Immature natural killer cell (primary cell): Measurements from ENCODE around the gene TSPAN18. TPM values are rescaled to one million over a fixed set of nuclear protein-coding genes. Genes with fewer than 3 reads are reported as not detected.

Experiments used
- DNase-seq, 3 donors: peaks; one replicate each; pipeline ENCODE4 v3.0.0; 2022; ENCODE audit warnings: mixed read lengths in 1 of 3
- H3K27ac Mint-ChIP-seq, 6 donors: one replicate each; pipeline ENCODE4 v1.8.0; 2020; ENCODE audit warnings: mixed read lengths in 6 of 6, mild to moderate bottlenecking in 5 of 6, inconsistent platforms in 4 of 6, moderate library complexity in 3 of 6
- H3K27me3 Mint-ChIP-seq, 3 donors: one replicate each; pipeline ENCODE4 v1.8.0; 2020 to 2021; ENCODE audit warnings: low read depth in 3 of 3, mild to moderate bottlenecking in 3 of 3, mixed read lengths in 3 of 3, moderate library complexity in 3 of 3, inconsistent platforms in 1 of 3
- H3K36me3 Mint-ChIP-seq, 3 donors: one replicate each; pipeline ENCODE4 v1.8.0; 2020; ENCODE audit warnings: mixed read lengths in 3 of 3, inconsistent platforms in 2 of 3, mild to moderate bottlenecking in 2 of 3
- H3K4me1 Mint-ChIP-seq, 2 donors: one replicate each; pipeline ENCODE4 v1.8.0; 2020; ENCODE audit warnings: inconsistent platforms in 2 of 2, mild to moderate bottlenecking in 2 of 2, mixed read lengths in 2 of 2, moderate library complexity in 1 of 2
- H3K4me3 Mint-ChIP-seq, 5 donors: one replicate each; pipeline ENCODE4 v1.8.0; 2020; ENCODE audit warnings: mild to moderate bottlenecking in 5 of 5, mixed read lengths in 5 of 5, inconsistent platforms in 3 of 5, moderate library complexity in 3 of 5
- H3K9me3 Mint-ChIP-seq, 6 donors: one replicate each; pipeline ENCODE4 v1.8.0; 2020; ENCODE audit warnings: mild to moderate bottlenecking in 6 of 6, mixed read lengths in 6 of 6, inconsistent platforms in 4 of 6, moderate library complexity in 3 of 6
- polyA plus RNA-seq, 3 donors: library from polyadenylated mRNA; unstranded; fragments of 300-500 nt; fragmentation: Illumina TruSeq; gene quantifications; one replicate each; pipeline ENCODE4 v1.2.3, GENCODE V29; 2021

The TSPAN18 gene
- polyA plus RNA-seq, 3 donors from 2014 or later, result 0.84 to 0.93 (median 0.86) TPM

DNA sequence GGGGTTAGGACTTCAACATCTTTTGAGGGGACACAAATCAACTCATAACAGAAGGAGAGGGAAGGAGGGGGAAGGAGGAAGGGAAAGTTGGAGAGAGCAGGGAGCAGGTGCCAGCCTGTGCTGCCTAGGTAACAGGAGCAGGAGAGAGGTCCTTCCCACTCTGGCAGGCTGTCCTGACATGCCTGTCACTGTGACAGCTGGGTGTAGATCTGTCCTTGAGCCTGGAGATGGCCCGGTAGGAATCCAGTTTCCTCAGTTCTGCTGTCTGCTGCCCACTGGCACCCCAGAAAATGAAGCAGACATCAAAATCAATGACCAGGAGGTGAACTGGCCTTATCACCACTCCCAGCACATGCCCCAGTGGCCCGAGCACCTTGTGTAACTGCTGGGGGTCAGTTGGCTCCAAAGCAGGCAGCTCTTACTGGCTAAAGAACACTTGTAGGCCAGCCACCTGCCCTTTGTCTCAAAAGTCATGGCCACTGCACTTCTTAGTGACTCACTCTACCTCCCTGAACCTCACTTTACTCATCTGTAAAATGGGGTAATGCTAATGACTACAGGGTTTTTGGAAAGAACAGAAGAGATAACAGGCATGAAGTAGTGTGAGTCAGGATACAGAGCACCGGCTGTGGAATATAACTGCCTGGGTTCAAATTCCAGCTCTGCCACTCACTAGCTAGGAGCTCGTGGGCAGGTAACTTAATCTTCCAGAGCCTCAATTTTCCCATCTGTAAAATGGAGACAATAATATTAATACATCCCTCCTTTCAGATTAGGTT, 8.0 kb upstream of the TSPAN18 start:
- no peaks in the 10 kb centered on the region for H3K4me1 Mint-ChIP-seq
- DNase-seq, result no peak
- H3K27me3 Mint-ChIP-seq, result peaks cover 5 to 18% (median 8%) of the 10 kb centered on the region in 3 donors
- H3K27ac Mint-ChIP-seq, result no peak overlapping the region
- no peak overlapping the region for H3K4me3 Mint-ChIP-seq
- no peaks in the 10 kb centered on the region for H3K36me3 Mint-ChIP-seq
- no peaks in the 10 kb centered on the region for H3K9me3 Mint-ChIP-seq

DNA sequence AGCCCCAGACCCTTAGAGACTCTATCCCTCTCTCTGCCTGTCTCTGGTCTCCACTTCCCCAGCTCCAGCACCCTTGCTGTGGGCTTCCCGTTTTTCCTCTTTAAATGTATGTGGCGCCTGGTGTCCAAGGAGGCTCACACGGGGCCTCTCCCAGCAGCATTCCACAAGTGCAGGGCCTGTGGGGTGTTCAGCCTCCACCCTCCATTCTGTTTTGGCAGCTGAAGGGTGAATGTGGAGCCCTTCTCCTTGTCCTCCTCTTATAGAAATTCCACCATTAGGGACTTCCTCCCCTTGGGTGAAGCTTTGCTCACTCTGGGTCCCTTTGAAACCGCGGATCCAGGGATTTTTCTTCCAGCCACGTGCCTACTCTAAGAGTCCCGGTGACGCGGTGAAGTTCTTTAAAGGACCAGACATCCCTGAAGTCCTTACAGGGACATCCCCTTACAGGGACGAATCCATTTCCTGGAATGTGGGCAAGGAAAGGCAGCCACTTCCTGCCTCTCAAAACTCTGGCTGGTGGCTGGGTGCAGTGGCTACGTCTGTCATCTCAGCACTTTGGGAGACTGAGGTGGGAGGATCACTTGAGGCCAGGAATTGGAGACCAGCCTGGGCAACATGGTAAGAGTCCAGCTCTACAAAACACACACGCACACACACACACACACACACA, 1.6 kb upstream of the TSPAN18 start:
- H3K9me3 Mint-ChIP-seq, result no peaks in the 10 kb centered on the region
- no peaks in the 10 kb centered on the region for H3K36me3 Mint-ChIP-seq
- no peak for DNase-seq
- H3K27ac Mint-ChIP-seq, result no peak overlapping the region
- peaks cover 5 to 28% (median 15%) of the 10 kb centered on the region in 3 donors for H3K27me3 Mint-ChIP-seq
- H3K4me3 Mint-ChIP-seq, result peak overlapping the region in 2 of 5 donors; percentile 63 to 73
- H3K4me1 Mint-ChIP-seq, result peaks cover 17 to 23% of the 10 kb centered on the region in 2 donors

DNA sequence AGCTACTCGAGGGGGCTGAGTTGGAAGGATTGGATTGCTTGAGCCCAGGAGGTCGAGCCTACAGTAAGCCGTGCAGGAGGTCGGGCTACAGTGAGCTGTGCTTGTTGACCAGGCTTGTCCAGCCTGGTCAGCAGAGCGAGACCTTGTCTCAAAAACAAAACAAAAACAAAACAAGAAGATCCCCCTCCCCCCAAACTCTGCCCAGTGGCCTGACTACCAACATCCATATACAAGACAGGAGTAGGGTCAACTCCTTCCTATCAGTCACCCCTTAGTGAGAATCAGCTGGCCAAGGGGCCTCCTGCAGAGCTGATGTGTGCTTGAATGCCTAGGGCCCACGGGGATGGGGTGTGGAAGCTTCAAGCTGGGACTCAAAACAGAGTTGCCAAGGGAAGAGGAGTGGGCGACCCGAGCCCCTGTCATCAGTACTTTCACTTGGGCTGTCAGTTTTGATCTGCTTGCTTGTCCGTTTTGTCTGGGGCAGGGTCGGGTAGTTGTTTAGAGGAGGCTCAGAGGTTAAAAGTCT, 942 bp upstream of the TSPAN18 start:
- peaks cover 5 to 28% (median 15%) of the 10 kb centered on the region in 3 donors for H3K27me3 Mint-ChIP-seq
- H3K4me3 Mint-ChIP-seq, result peak overlapping the region; percentile 63 to 81 (median 74)
- H3K36me3 Mint-ChIP-seq, result no peaks in the 10 kb centered on the region
- peak overlapping the region in 1 of 6 donors; percentile 5 for H3K27ac Mint-ChIP-seq
- H3K9me3 Mint-ChIP-seq, result no peaks in the 10 kb centered on the region
- DNase-seq, result no peak
- peaks cover 17 to 23% of the 10 kb centered on the region in 2 donors for H3K4me1 Mint-ChIP-seq

DNA sequence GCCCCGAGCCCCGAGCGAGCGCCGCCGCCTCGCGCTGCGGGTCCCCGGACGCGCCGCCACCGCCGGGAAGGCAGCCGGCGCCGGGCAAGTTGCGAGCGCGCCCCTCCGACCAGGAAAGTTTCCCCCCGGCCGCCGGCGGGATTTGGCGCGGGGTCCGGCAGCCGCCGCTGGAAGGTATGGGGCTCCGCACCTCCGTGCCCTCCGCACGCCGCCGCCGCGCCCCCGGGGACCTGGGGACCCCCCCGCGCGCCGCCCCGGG, 281 bp downstream of the TSPAN18 start:
- peaks cover 5 to 24% (median 16%) of the 10 kb centered on the region in 3 donors for H3K27me3 Mint-ChIP-seq
- no peak overlapping the region for H3K4me3 Mint-ChIP-seq
- no peaks in the 10 kb centered on the region for H3K36me3 Mint-ChIP-seq
- peaks cover 17 to 23% of the 10 kb centered on the region in 2 donors for H3K4me1 Mint-ChIP-seq
- H3K9me3 Mint-ChIP-seq, result no peaks in the 10 kb centered on the region
- DNase-seq, result no peak
- no peak overlapping the region for H3K27ac Mint-ChIP-seq

DNA sequence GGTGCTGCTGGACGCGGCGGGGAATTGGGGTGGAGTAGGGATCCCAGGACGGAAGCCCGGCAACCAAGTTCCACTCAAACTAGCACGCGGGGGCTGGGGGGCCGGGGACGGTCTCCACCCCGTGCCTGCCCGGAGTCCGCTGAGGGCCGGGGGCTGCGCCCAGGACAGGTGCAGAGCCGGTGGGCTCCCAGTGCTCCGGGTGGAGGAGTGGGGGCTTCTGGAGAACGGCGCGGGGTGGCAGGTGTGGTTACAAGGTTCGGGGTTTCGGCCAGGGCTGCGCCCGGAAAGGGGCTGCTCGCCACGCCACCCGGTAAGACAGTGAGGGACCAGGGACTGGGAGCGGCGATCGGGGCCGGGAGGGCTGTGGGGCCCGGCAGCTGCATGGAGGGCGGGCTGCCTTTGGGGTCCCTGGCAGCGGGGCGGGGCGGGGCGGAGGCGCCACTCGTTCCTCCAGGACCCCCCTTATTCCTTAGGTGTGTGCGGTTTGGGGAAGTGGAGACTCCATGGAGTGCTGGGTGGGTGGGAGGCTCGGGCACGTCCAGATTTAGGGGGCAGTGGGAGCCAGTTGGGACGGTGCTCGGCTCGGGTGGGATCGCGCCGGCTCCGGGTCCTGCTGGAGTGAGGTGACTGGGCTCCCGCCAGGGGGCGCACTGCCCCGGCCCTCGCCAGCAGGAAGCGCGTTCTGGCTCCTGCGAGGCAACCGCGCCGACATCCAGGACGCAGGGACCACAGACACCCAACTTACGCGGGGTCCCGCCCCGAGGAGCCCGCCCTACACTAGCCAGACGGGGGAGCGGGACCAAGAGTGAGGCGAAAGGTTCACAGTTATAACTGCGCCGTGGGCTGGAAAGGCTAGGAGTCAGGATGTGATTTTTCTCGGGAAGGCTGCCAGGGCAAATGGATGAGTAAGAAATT, 868 bp downstream of the TSPAN18 start:
- Mint-ChIP-seq H3K27me3 (peaks cover 5 to 24% (median 16%) of the 10 kb centered on the region in 3 donors), H3K9me3 (no peaks in the 10 kb centered on the region), H3K27ac (no peak overlapping the region), H3K36me3 (no peaks in the 10 kb centered on the region), H3K4me1 (peaks cover 17 to 23% of the 10 kb centered on the region in 2 donors), H3K4me3 (peak overlapping the region; percentile 57 to 80 (median 64))
- peak; percentile 57 to 72 (median 64) for DNase-seq

DNA sequence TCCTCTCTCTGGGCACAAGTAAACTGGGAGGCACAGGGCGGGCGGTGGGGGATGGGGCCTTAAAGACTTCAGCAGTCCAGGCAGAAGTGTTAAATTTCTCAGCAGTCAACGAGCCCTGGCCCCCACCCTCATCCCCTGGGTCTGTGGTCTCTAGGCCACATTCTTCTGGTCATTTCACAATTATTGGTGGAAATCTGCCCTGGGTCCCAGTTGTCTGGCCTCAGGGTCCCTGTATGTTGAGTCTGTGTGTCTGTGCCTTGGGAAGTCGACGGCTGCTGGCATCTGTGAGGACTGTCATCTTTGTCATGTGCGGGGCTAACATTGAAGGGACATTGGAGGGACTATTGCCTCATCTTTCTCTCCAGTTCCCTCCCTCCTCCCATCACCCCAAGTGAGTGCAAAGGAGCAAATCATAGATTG, 1.7 kb downstream of the TSPAN18 start:
- Mint-ChIP-seq H3K4me3 (peak overlapping the region; percentile 27 to 80 (median 61)), H3K27ac (no peak overlapping the region), H3K4me1 (peaks cover 17 to 23% of the 10 kb centered on the region in 2 donors), H3K36me3 (no peaks in the 10 kb centered on the region), H3K27me3 (peaks cover 5 to 24% (median 17%) of the 10 kb centered on the region in 3 donors), H3K9me3 (no peaks in the 10 kb centered on the region)
- no peak for DNase-seq

DNA sequence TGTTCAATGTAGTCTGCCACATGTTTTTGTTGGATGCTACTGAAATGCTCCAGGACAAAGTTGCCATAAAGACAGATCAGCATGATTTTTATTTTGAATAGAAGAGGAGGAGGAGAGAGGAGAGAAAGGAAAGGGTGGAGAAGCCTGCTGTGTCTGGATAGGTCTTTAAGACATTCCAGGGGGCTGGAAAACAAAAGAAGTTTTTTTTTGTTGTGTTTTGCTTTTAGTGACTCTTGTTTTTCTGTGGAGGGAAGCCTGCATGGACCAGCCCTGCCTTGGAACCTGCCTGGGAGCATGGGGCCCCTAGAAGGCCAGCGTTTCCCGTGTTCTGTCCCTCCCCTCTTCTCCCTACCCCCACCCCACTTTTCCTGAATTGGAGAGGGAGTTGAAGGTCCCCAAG, 2.3 kb downstream of the TSPAN18 start:
- DNase-seq, result no peak
- Mint-ChIP-seq H3K27me3 (peaks cover 4 to 24% (median 19%) of the 10 kb centered on the region in 3 donors), H3K4me3 (peak overlapping the region in 3 of 5 donors; percentile 61 to 80 (median 68)), H3K27ac (no peak overlapping the region), H3K9me3 (no peaks in the 10 kb centered on the region), H3K36me3 (no peaks in the 10 kb centered on the region), H3K4me1 (peaks cover 17 to 23% of the 10 kb centered on the region in 2 donors)

DNA sequence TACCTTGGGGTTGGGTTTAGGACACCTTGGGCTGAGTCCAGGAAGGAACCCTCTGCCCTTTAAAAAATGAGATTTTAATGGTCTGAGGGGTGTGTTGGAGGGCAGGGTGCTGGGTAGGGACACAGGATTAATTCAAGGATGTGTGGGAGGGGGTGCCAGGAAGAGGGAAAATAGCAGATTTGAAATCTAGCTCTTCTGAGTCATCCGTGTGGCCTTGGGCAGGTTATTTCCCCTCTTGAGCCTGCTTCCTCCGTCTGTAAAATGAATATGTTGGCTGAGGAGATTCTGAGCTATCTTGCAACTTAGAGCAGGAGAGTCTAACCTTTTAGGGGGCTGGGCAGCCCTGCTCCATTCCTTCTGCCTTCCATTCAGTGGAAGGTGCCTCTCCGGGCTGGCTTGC, 3.0 kb downstream of the TSPAN18 start:
- Mint-ChIP-seq H3K36me3 (no peaks in the 10 kb centered on the region), H3K27me3 (peaks cover 4 to 24% (median 20%) of the 10 kb centered on the region in 3 donors), H3K4me1 (peaks cover 17 to 23% of the 10 kb centered on the region in 2 donors), H3K27ac (no peak overlapping the region), H3K4me3 (no peak overlapping the region), H3K9me3 (no peaks in the 10 kb centered on the region)
- DNase-seq, result no peak

DNA sequence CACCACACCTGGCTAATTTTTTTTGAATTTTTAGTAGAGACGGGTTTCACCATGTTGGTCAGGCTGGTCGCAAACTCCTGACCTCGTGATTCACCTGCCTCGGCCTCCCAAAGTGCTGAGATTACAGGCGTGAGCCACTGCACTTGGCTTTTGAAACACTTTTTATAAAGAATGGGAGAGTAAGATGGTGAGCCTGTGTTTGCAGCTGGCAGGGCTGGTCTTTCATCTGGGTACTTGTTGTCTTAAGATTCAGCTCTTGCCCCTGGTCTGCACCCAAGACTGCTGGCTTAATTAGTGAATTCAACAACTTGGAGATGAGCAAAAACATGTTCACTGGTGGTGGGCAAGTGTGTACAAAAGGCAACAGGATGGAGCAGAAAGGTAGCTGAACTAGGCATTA, 4.0 kb downstream of the TSPAN18 start:
- Mint-ChIP-seq H3K36me3 (no peaks in the 10 kb centered on the region), H3K4me1 (peaks cover 14 to 20% of the 10 kb centered on the region in 2 donors), H3K27ac (no peak overlapping the region), H3K4me3 (no peak overlapping the region), H3K9me3 (no peaks in the 10 kb centered on the region), H3K27me3 (peaks cover 4 to 19% (median 19%) of the 10 kb centered on the region in 3 donors)
- no peak for DNase-seq

DNA sequence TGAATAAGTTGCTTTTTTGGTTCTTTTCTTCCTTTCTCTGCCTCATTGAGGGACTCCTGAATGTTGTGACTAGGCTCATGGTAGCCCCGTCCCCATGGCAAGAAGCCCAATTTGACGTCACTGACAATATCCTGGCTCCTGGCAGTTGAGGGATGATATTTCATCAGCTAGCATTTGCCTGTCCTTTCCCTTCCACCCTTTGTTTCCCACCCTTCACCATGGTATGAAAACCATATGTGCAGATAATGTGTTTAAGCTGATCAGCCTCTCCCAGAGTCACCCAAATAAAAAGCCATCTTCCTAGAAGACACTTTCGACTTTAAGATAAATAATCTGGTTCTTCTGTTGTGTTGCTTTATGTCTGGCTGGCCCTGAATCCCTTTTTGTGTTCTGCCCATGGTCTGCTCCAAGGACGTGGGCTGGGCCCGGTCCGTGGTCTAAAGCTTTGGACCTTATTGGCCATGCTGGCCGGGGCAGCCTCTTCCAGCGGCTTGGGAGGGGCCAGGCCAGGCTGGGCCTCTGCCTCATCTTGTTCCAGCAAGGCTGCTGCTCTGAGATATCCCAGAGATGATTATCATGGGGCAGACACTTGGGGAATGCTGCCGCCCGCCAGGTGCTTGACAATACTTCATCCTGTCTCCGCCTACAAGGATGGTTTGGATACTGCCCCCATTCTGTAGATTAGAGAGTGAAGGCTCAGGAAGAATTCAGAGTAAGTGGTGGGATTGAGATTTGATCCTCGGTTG, 5.1 kb downstream of the TSPAN18 start:
- Mint-ChIP-seq H3K4me1 (peaks cover 9 to 13% of the 10 kb centered on the region in 2 donors), H3K36me3 (no peaks in the 10 kb centered on the region), H3K9me3 (no peaks in the 10 kb centered on the region), H3K27me3 (peaks cover 4 to 13% (median 13%) of the 10 kb centered on the region in 3 donors), H3K4me3 (no peak overlapping the region), H3K27ac (no peak overlapping the region)
- DNase-seq, result no peak

DNA sequence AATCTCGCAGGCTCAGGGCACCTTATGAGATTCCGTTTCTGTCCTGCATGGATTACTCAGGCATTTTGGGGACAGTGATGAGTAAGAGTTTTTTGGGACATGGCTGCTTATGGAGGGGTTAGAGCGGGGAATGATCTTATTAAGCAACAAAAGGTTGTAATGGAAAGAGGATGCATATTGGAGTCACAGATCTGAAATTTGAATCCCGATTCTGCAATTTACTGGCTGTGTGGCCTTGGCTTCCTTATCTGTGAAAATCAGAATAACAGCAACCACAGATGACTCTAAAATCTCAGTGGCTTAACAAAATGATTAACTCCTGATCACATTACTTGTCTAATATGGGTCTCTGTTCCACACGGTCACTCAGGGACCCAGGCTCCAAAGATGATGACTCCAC, 5.8 kb downstream of the TSPAN18 start:
- Mint-ChIP-seq H3K27ac (no peak overlapping the region), H3K9me3 (no peaks in the 10 kb centered on the region), H3K27me3 (peaks cover 4 to 13% (median 13%) of the 10 kb centered on the region in 3 donors), H3K4me1 (peaks cover 9 to 13% of the 10 kb centered on the region in 2 donors), H3K36me3 (no peaks in the 10 kb centered on the region), H3K4me3 (no peak overlapping the region)
- no peak for DNase-seq

DNA sequence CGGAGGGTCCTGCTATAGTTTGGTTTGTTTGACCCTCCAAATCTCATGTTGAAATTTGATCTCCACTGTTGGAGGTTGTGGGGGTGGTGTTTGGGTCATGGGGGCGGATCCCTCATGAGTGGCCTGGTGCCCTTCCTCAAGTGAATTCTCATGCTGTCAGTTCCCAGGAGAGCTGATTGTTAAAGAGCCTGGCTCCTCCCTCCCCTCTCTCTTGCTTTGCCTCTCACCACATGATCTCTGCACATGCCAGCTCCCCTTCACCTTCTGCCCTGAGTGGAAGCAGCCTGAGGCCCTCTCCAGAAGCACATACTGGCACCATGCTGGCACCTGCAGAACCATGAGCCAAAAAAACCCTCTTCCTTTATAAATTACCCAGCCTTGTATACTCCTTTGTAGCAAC, 7.1 kb downstream of the TSPAN18 start:
- Mint-ChIP-seq H3K27me3 (peaks cover 4 to 11% (median 8%) of the 10 kb centered on the region in 3 donors), H3K9me3 (no peaks in the 10 kb centered on the region), H3K4me1 (peaks cover under 1 to 1% of the 10 kb centered on the region in 2 donors), H3K36me3 (no peaks in the 10 kb centered on the region), H3K4me3 (no peak overlapping the region), H3K27ac (no peak overlapping the region)
- DNase-seq, result no peak

DNA sequence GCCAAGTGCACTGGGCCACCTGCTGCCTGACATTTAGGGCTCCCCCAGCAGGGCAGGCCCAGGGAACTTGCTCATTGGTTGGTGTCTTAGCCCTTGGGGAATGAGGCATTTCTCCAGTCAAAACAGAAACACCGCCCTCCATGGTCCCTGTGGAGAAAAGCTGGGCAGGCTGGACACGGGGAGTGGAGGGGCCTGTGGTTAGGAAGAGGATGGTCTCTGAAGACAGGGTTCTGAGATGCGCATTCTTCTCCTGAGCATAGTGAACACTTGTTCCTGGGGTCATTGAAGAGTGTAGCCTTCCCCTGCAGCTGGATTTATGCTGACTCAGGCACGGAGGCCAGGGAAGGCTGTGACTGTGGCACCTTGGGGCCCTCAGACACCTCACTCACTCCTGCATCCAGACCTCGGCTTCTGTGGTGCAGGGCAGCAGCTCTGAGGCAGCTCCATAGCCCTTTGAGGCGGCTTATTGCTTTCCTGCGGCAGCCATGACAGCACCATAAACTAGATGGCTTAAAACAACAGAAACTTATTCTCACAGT, 8.2 kb downstream of the TSPAN18 start:
- no peak overlapping the region for H3K4me3 Mint-ChIP-seq
- no peak for DNase-seq
- H3K4me1 Mint-ChIP-seq, result no peaks in the 10 kb centered on the region
- H3K36me3 Mint-ChIP-seq, result no peaks in the 10 kb centered on the region
- H3K27me3 Mint-ChIP-seq, result peaks cover 1 to 8% (median 6%) of the 10 kb centered on the region in 3 donors
- H3K27ac Mint-ChIP-seq, result no peak overlapping the region
- H3K9me3 Mint-ChIP-seq, result no peaks in the 10 kb centered on the region
